K562 treated with DMSO at 1 percent for 4 hours (cell line): ENCODE results near the gene TLE7. TPM values are rescaled to one million over a fixed set of nuclear protein-coding genes. Genes with fewer than 3 reads are reported as not detected.

Experiments used
- total RNA-seq: library from RNA; unstranded; fragments of 300-600 nt; gene quantifications from 2 replicates; pipeline ENCODE4 v1.2.3, GENCODE V29; 2022; ENCODE audit not compliant: insufficient read depth

Gene TLE7
- not detected in 2 replicates for total RNA-seq

GRCh38 chr16:71442051-71442440 is at the start of gene TLE7:
TLE7 (minus strand) TSS chr16:71442054; CDS start chr16:71433324, 8,730 bp downstream.

GRCh38 chr16:71489122-71489521 is 47.3 kb upstream of the TLE7 start, which contains the start of gene ZNF19:
ZNF19 (minus strand) TSS chr16:71489324; CDS start chr16:71482114, 7,210 bp downstream.

GRCh38 chr16:71461686-71462648 is 20.1 kb upstream of the TLE7 start, which contains the start of gene ZNF23:
ZNF23 (minus strand) TSS chr16:71462247; CDS start chr16:71456796, 5,451 bp downstream.

Other genes with a start within 250 kb of the TLE7 start
- gene HYDIN, start 211.3 kb downstream of the TLE7 start, total RNA-seq: not detected in 2 replicates
- 15.8 and 17.7 TPM in 2 replicates for gene CMTR2, start 152.7 kb downstream of the TLE7 start, total RNA-seq
- gene CALB2, start 83.3 kb downstream of the TLE7 start, total RNA-seq: not detected in 2 replicates
- 6.5 and 8.7 TPM in 2 replicates for gene ZNF23, start 20.2 kb upstream of the TLE7 start, total RNA-seq
- 0.58 TPM in 1 of 2 replicates, not detected in the other for gene ZNF19, start 47.3 kb upstream of the TLE7 start, total RNA-seq
- not detected in 2 replicates for gene CHST4, start 84.4 kb upstream of the TLE7 start, total RNA-seq
- not detected in 2 replicates for gene TAT, start 135.0 kb upstream of the TLE7 start, total RNA-seq
- not detected in 2 replicates for gene MARVELD3, start 184.1 kb upstream of the TLE7 start, total RNA-seq